Erythroblast (primary cell): ENCODE data around the gene ARL5B.

ENCODE experiments used
- GATA1 ChIP-seq: IDR thresholded peaks from 2 replicates; pipeline ENCODE4 v1.6.1; 2011; ENCODE audit warnings: low read depth, mild to moderate bottlenecking, control low read depth, low read length, moderate library complexity
- POLR2A ChIP-seq: IDR thresholded peaks from 2 replicates; pipeline ENCODE4 v1.6.1; 2011; ENCODE audit warnings: mild to moderate bottlenecking, low read length

DNA sequence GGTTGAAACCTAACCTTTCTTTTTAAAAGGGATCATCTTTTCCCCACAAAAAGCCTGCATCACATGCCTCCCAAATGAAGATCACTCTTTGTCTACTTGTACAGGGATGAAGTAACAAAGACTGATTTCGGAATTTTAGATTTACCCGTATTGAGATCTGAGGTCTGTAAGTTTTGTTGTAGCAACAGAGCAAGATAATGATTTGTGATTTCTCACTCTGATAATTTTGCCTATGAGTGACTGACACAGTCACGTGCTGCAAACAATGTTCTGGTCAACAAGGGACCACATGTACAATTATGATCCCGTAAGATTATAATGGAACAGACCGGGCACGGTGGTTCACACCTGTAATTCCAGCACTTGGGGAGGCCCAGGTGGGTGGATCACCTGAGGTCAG is 31.3 kb downstream of the ARL5B start:
- TF ChIP-seq POLR2A (no peak), GATA1 (no peak)
